OCI-LY7 (cell line): Measurements from ENCODE around the gene XRCC6. TPM values are rescaled to one million over a fixed set of nuclear protein-coding genes. Genes with fewer than 3 reads are reported as not detected.
A peak's percentile ranks its signal among the peaks of the same experiment; 100 is the strongest.

Experiments used
- BruUV-seq: library from RNA; stranded (reverse); fragments of 400-500 nt; replicated peaks from 2 replicates; lab custom pipeline; 2021; lab: Mats Ljungman, UMichigan
- CTCF ChIA-PET: fragments of 300-600 bp; sonication (Branson Sonifier 250); formaldehyde crosslinking; loops from one replicate; lab custom pipeline; 2022; ENCODE audit warnings: antibody characterized with exemption; ENCODE audit not compliant: unreplicated experiment; lab: Charles Lee
- POLR2A ChIA-PET: fragments of 300-600 bp; sonication (Branson Sonifier 250); formaldehyde crosslinking; loops from one replicate; lab custom pipeline; 2022; ENCODE audit warnings: antibody characterized with exemption; lab: Charles Lee
- DNase-seq: peaks from one replicate; pipeline ENCODE4 v3.0.0-alpha.2; 2015; ENCODE audit warnings: low spot score
- H2AFZ ChIP-seq: fragments of 200-600 bp; sonication (generic), shearing (Covaris generic); 2 replicates; pipeline ENCODE4 v1.6.1; 2014; ENCODE audit warnings: mild to moderate bottlenecking, antibody characterized with exemption, low read length, moderate library complexity
- H3K27ac ChIP-seq: fragments of 200-600 bp; sonication (generic); 2 replicates; pipeline ENCODE4 v1.5.1; 2014; ENCODE audit warnings: mixed run types, low read depth, mild to moderate bottlenecking, moderate library complexity, low read length, inconsistent platforms; ENCODE audit not compliant: poor library complexity, severe bottlenecking
- H3K36me3 ChIP-seq: fragments of 200-600 bp; sonication (generic); 2 replicates; pipeline ENCODE4 v1.6.1; 2014; ENCODE audit warnings: mild to moderate bottlenecking, antibody characterized with exemption, low read length, moderate library complexity, mixed read lengths; ENCODE audit not compliant: insufficient read depth
- H3K4me1 ChIP-seq: fragments of 200-600 bp; sonication (generic); 2 replicates; pipeline ENCODE4 v1.5.1; 2014; ENCODE audit warnings: mild to moderate bottlenecking, low read length; ENCODE audit not compliant: insufficient read depth, poor library complexity, severe bottlenecking
- H3K4me2 ChIP-seq: fragments of 200-600 bp; sonication (generic); 2 replicates; pipeline ENCODE4 v1.6.1; 2014; ENCODE audit warnings: mild to moderate bottlenecking, low read length
- H3K4me3 ChIP-seq: fragments of 200-600 bp; sonication (generic); 2 replicates; pipeline ENCODE4 v1.5.1; 2014; ENCODE audit warnings: mild to moderate bottlenecking, low read depth, low read length; ENCODE audit not compliant: poor library complexity, severe bottlenecking
- H3K79me2 ChIP-seq: fragments of 200-600 bp; sonication (generic); 2 replicates; pipeline ENCODE4 v1.6.1; 2016; ENCODE audit warnings: low read depth, mild to moderate bottlenecking, low read length, moderate library complexity, mixed read lengths; ENCODE audit not compliant: insufficient read depth
- H3K9me2 ChIP-seq: fragments of 200-600 bp; sonication (generic); 2 replicates; pipeline ENCODE4 v1.6.1; 2016; ENCODE audit warnings: mild to moderate bottlenecking, low read length, mixed read lengths; ENCODE audit not compliant: insufficient read depth
- H3K9me3 ChIP-seq: fragments of 200-600 bp; sonication (generic); 2 replicates; pipeline ENCODE4 v1.6.1; 2014; ENCODE audit warnings: mild to moderate bottlenecking, mixed run types, low read length, mixed read lengths
- H4K20me1 ChIP-seq: fragments of 200-600 bp; sonication (generic); 2 replicates; pipeline ENCODE4 v1.6.1; 2014; ENCODE audit warnings: mild to moderate bottlenecking, antibody characterized with exemption, low read length, moderate library complexity, mixed read lengths; ENCODE audit not compliant: insufficient read depth
- EZH2phosphoT487 ChIP-seq: fragments of 200-600 bp; sonication (generic); IDR thresholded peaks from 2 replicates; pipeline ENCODE4 v1.6.1; 2018; ENCODE audit warnings: low read depth, borderline replicate concordance, mild to moderate bottlenecking, mixed run types, antibody characterized with exemption, low read length, moderate library complexity, mixed read lengths
- intact Hi-C: fragments of 100-400 bp; cut with micrococcal nuclease; formaldehyde crosslinking; loops from one replicate; pipeline ENCODE4 v1.10.0; 2022; ENCODE audit not compliant: unreplicated experiment
- total RNA-seq, 2 experiments: library from RNA; depleted of rRNA in 1 of 2; stranded (reverse); fragments of >200 nt in 1 of 2; shearing (Covaris generic) in 1 of 2; gene quantifications; 2 replicates each; pipeline ENCODE4 v1.2.3, GENCODE V29; 2014 to 2022
- TF ChIP-seq, protein P1 (sequence below): fragments of 200-600 bp; sonication (generic); conservative IDR thresholded peaks from 2 replicates; pipeline ENCODE4 v1.5.1; 2014; ENCODE audit warnings: mild to moderate bottlenecking, antibody characterized with exemption, low read length, moderate library complexity, mixed read lengths

The XRCC6 gene
- total RNA-seq, 2 experiments from 2014 or later, result 378 to 426 TPM

DNA sequence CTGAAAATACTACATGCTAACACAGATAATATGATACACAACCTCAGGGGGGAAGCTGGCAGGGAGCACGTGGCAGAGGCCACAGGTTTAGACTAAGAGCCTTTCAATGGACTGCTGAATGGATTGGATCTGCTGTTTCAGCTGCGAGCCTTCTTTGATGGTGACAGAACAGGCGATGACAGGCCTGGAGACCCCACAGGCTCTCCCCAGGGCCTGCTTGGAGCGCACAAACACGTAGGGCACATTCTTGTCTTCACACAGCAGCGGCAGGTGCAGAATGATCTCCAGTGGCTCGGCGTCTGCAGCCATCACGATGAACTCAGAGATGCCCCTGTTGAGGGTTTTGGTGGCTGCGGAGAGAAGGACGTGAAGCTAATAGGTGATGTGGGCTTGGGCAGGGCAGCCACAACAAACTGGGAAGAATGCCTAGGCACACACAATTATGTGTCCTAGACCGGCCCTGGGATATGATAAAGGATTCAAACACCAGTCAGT is 53.8 kb downstream of the XRCC6 start:
- Histone ChIP-seq H3K36me3 (peaks cover 85% of the 10 kb centered on the region), H3K4me2 (no peak overlapping the region), H3K9me3 (no peaks in the 10 kb centered on the region), H3K4me3 (no peak overlapping the region), H2AFZ (no peak overlapping the region), H3K9me2 (no peaks in the 10 kb centered on the region), H3K4me1 (no peaks in the 10 kb centered on the region), H3K27ac (no peak overlapping the region), H4K20me1 (peaks cover 15% of the 10 kb centered on the region), H3K79me2 (peaks cover 32% of the 10 kb centered on the region)
- ChIA-PET CTCF (no interaction called here), POLR2A (interaction anchor here (0.6 kb wide), 1 partner anchor 12 kb away, joined by 3 read pairs; no protein-coding TSS in a partner anchor)
- no peak for TF ChIP-seq EZH2phosphoT487
- TF ChIP-seq, protein P1, sequence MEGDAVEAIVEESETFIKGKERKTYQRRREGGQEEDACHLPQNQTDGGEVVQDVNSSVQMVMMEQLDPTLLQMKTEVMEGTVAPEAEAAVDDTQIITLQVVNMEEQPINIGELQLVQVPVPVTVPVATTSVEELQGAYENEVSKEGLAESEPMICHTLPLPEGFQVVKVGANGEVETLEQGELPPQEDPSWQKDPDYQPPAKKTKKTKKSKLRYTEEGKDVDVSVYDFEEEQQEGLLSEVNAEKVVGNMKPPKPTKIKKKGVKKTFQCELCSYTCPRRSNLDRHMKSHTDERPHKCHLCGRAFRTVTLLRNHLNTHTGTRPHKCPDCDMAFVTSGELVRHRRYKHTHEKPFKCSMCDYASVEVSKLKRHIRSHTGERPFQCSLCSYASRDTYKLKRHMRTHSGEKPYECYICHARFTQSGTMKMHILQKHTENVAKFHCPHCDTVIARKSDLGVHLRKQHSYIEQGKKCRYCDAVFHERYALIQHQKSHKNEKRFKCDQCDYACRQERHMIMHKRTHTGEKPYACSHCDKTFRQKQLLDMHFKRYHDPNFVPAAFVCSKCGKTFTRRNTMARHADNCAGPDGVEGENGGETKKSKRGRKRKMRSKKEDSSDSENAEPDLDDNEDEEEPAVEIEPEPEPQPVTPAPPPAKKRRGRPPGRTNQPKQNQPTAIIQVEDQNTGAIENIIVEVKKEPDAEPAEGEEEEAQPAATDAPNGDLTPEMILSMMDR, result no peak
- BruUV-seq, result no TSS peak
- intact Hi-C loops, result no loop called here
- DNase-seq, result no peak

DNA sequence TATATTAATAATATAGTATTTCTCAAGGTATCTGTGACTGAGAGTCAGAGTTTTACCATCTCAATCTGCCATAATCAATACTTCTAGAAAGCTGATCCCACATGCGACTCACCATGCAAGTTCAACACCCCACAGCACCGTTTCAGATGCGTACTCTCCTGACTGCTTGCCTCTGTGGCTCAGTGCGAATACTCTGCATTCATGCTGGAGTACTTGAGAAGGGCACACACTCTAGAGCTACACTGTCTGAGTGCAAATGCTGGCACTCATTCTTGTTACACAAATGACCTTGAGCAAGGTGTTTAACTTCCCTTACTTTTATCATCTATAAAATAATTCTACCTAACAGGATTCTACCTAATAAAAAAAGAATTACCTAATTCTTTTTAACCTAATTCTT is 55.0 kb downstream of the XRCC6 start:
- Histone ChIP-seq H3K9me3 (no peaks in the 10 kb centered on the region), H3K4me2 (no peak overlapping the region), H3K36me3 (peaks cover 93% of the 10 kb centered on the region), H3K4me3 (no peak overlapping the region), H3K4me1 (peaks cover 3% of the 10 kb centered on the region), H3K27ac (no peak overlapping the region), H3K79me2 (peaks cover 44% of the 10 kb centered on the region), H4K20me1 (peaks cover 27% of the 10 kb centered on the region), H3K9me2 (no peaks in the 10 kb centered on the region), H2AFZ (no peak overlapping the region)
- no peak for DNase-seq
- TF ChIP-seq, protein P1, result no peak
- no peak for TF ChIP-seq EZH2phosphoT487
- intact Hi-C loops, result no loop called here
- ChIA-PET CTCF (no interaction called here), POLR2A (no interaction called here)
- BruUV-seq, result no TSS peak

DNA sequence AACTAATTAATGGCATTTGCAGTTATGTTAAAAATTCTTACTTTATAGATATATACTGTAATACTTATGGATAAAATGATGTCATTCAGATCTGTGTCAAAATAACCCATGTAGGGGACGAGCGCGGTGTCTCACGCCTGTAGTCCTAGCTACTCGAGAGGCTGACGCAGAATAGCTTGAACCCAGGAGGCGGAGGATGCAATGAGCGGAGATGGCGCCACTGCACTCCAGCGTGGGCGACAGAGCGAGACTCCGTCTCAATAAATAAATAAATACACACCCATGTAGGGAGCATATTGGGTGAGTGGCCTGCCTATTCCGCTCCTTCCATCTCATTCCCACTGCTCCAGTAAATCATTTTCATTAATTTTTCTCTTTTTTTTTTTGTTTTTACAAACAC is 60.5 kb downstream of the XRCC6 start:
- peak overlapping the region; percentile 63 for H3K4me2 ChIP-seq
- H3K79me2 ChIP-seq, result peaks cover 91% of the 10 kb centered on the region
- intact Hi-C loops, result no loop called here
- peaks cover 71% of the 10 kb centered on the region for H3K36me3 ChIP-seq
- peak overlapping the region; percentile 75 for H3K27ac ChIP-seq
- peak overlapping the region; percentile 74 for H3K4me3 ChIP-seq
- H4K20me1 ChIP-seq, result peaks cover 25% of the 10 kb centered on the region
- ChIA-PET POLR2A (no interaction called here), CTCF (no interaction called here)
- no peaks in the 10 kb centered on the region for H3K9me2 ChIP-seq
- H3K4me1 ChIP-seq, result peaks cover 25% of the 10 kb centered on the region
- no peak overlapping the region for H2AFZ ChIP-seq
- BruUV-seq, result TSS peak; percentile 53
- no peak for TF ChIP-seq EZH2phosphoT487
- TF ChIP-seq, protein P1, result 0 out of 2 replicates have a peak, but pooled peaks have one; percentile 8
- no peaks in the 10 kb centered on the region for H3K9me3 ChIP-seq
- peak; percentile 36 for DNase-seq
